HepG2 (cell line): ENCODE measurements around the gene SIX3. TPM values are rescaled to one million over a fixed set of nuclear protein-coding genes. Genes with fewer than 3 reads are reported as not detected.

Experiments used
- ATAC-seq: fragments of 200-7000 bp; cut with Tn5 transposase; 3 replicates; pipeline ENCODE4 v1.9.1; 2020; ENCODE audit warnings: mild to moderate bottlenecking, moderate library complexity
- BruUV-seq: library from RNA; stranded (reverse); fragments of 400-500 nt; replicated peaks from 2 replicates; lab custom pipeline; 2021; lab: Mats Ljungman, UMichigan
- CTCF ChIA-PET: fragments of 300-600 bp; formaldehyde crosslinking; extraction: SDS; loops from one replicate; lab custom pipeline; 2021; ENCODE audit warnings: low total read pairs, inconsistent platforms, low intra/inter-chr PET ratio; lab: Yijun Ruan, JAX
- POLR2A ChIA-PET: fragments of 350-600 bp; sonication (Branson Sonifier 250); formaldehyde crosslinking; loops from one replicate; lab custom pipeline; 2020; ENCODE audit warnings: antibody characterized with exemption, inconsistent platforms; lab: Yijun Ruan, JAX
- DNase-seq: peaks from one replicate; pipeline ENCODE4 v3.0.0-alpha.2; 2015; ENCODE audit warnings: low spot score
- FAIRE-seq: peaks from 3 replicates; lab custom pipeline; 2011; peaks lifted over from hg19 to GRCh38; lab: Jason Lieb, UNC
- H2AFZ ChIP-seq: one replicate; pipeline ENCODE4 v1.6.1; 2011; ENCODE audit warnings: low read length, inconsistent platforms
- H3K27ac ChIP-seq: fragments of 300-600 bp; 3 replicates; pipeline ENCODE4 v1.8.0; 2011; ENCODE audit warnings: mixed run types, mild to moderate bottlenecking, mixed read lengths, low read length, inconsistent platforms; ENCODE audit not compliant: insufficient read depth; ENCODE audit errors: extremely low read length
- H3K27me3 ChIP-seq, 2 experiments: fragments of 200-600 bp in 1 of 2; 2 replicates in 1 of 2; 3 replicates in 1 of 2; pipeline versions ENCODE4 v1.6.0 to v1.8.0; 2011; ENCODE audit warnings: low read length in 2 of 2, mild to moderate bottlenecking in 2 of 2, moderate library complexity in 2 of 2, inconsistent platforms in 1 of 2; ENCODE audit not compliant: insufficient read depth in 2 of 2, control insufficient read depth in 1 of 2
- H3K36me3 ChIP-seq, 2 experiments: fragments of 200-600 bp in 1 of 2; replicated peaks in 1 of 2; 2 replicates in 1 of 2; 3 replicates in 1 of 2; pipeline versions ENCODE4 v1.5.1 to v1.8.0; 2011; ENCODE audit warnings: low read length in 2 of 2, inconsistent platforms in 1 of 2; ENCODE audit not compliant: insufficient read depth in 2 of 2, control insufficient read depth in 1 of 2
- H3K4me1 ChIP-seq: 2 replicates; pipeline ENCODE4 v1.5.1; 2012; ENCODE audit warnings: low read length, inconsistent platforms; ENCODE audit not compliant: insufficient read depth
- H3K4me2 ChIP-seq: 2 replicates; pipeline ENCODE4 v1.6.0; 2011; ENCODE audit warnings: low read depth, low read length, inconsistent platforms
- H3K4me3 ChIP-seq, 3 experiments: fragments of 200-600 bp in 1 of 3; sonication (generic), shearing (Covaris generic) in 1 of 3; replicated peaks in 1 of 3; 2 replicates each; pipeline ENCODE4 v1.5.1; 2011 to 2016; ENCODE audit warnings: low read length in 3 of 3, inconsistent platforms in 2 of 3, low read depth in 2 of 3, mild to moderate bottlenecking in 2 of 3, control low read depth in 1 of 3, mixed read lengths in 1 of 3; ENCODE audit not compliant: insufficient read depth in 1 of 3
- H3K79me2 ChIP-seq: one replicate; pipeline ENCODE4 v1.6.1; 2011; ENCODE audit warnings: low read length, inconsistent platforms; ENCODE audit not compliant: insufficient read depth
- H3K9ac ChIP-seq: 2 replicates; pipeline ENCODE4 v1.6.0; 2011; ENCODE audit warnings: mild to moderate bottlenecking, low read depth, low read length, inconsistent platforms; ENCODE audit not compliant: insufficient read depth
- H3K9me3 ChIP-seq: 2 replicates; pipeline ENCODE4 v1.5.1; 2012; ENCODE audit warnings: mild to moderate bottlenecking, low read length
- H4K20me1 ChIP-seq: 2 replicates; pipeline ENCODE4 v1.6.0; 2011; ENCODE audit warnings: inconsistent platforms, mild to moderate bottlenecking, low read length, moderate library complexity; ENCODE audit not compliant: insufficient read depth
- CSRNP2 ChIP-seq: sonication (generic); formaldehyde crosslinking; conservative IDR thresholded peaks from 2 replicates; pipeline ENCODE4 v1.8.0; 2022; ENCODE audit warnings: low read depth, missing genetic modification reagents
- KMT2B ChIP-seq: IDR thresholded peaks from 2 replicates; pipeline ENCODE4 v1.6.1; 2016; ENCODE audit warnings: missing genetic modification reagents, missing compliant biosample characterization
- MAFG ChIP-seq: sonication (generic); formaldehyde crosslinking; IDR thresholded peaks from 2 replicates; pipeline ENCODE4 v1.5.1; 2020; ENCODE audit warnings: mild to moderate bottlenecking, missing genetic modification reagents
- NAIF1 ChIP-seq: sonication (generic); formaldehyde crosslinking; IDR thresholded peaks from 2 replicates; pipeline ENCODE4 v1.5.0; 2020; ENCODE audit warnings: mild to moderate bottlenecking, missing genetic modification reagents, borderline replicate concordance
- NR1H2 ChIP-seq: sonication (generic); formaldehyde crosslinking; IDR thresholded peaks from 2 replicates; pipeline ENCODE4 v1.8.1; 2022; ENCODE audit warnings: low read depth, missing genetic modification reagents, borderline replicate concordance
- REXO4 ChIP-seq: sonication (generic); formaldehyde crosslinking; IDR thresholded peaks from 2 replicates; pipeline ENCODE4 v1.8.0; 2022; ENCODE audit warnings: missing genetic modification reagents, mild to moderate bottlenecking, borderline replicate concordance
- ZMYM3 ChIP-seq: sonication (generic); formaldehyde crosslinking; IDR thresholded peaks from 2 replicates; pipeline ENCODE4 v1.5.1; 2020; ENCODE audit warnings: mild to moderate bottlenecking, missing genetic modification reagents
- ZNF337 ChIP-seq: sonication (generic); formaldehyde crosslinking; IDR thresholded peaks from 2 replicates; pipeline ENCODE4 v1.5.1; 2020; ENCODE audit warnings: missing genetic modification reagents, low read depth, mild to moderate bottlenecking, borderline replicate concordance
- ZNF740 ChIP-seq: sonication (generic); formaldehyde crosslinking; IDR thresholded peaks from 2 replicates; pipeline ENCODE4 v1.4.0; 2020; ENCODE audit warnings: missing genetic modification reagents
- WGBS: methylation state at CpG from one replicate; pipeline ENCODE4 v1.1.6; 2017; ENCODE audit warnings: low lambda C conversion rate; 5-methylcytosine and 5-hydroxymethylcytosine counted together
- in situ Hi-C: cut with HindIII; loops from 2 replicates; pipeline ENCODE4 v1.10.0; 2017; ENCODE audit warnings: low pct_unique_long_range_greater_than_20kb; ENCODE audit not compliant: extremely low pct_ligation_motif_present
- intact Hi-C: fragments of 100-400 bp; cut with micrococcal nuclease; formaldehyde crosslinking; loops from one replicate; pipeline ENCODE4 v1.10.0; 2022; ENCODE audit not compliant: unreplicated experiment
- polyA plus RNA-seq, 8 experiments: library from polyadenylated mRNA; depleted of rRNA in 3 of 8; stranded (reverse) in 7 of 8; unstranded in 1 of 8; fragments of >200 nt; fragmentation: Illumina TruSeq in 4 of 8; extraction: Trizol in 4 of 8; gene quantifications; 2 replicates each; pipeline versions ENCODE4 v1.2.1 to v1.2.3, GENCODE V29; 2011 to 2016; ENCODE audit warnings: low read depth in 4 of 8, missing spikeins in 1 of 8, mixed read lengths in 1 of 8; ENCODE audit not compliant: insufficient read depth in 1 of 8
- total RNA-seq, 5 experiments: library from RNA; depleted of rRNA; stranded (reverse); fragments of >200 nt; fragmentation: Illumina TruSeq; extraction: Trizol; gene quantifications; 2 replicates each; pipeline ENCODE4 v1.2.3, GENCODE V29; 2016; ENCODE audit warnings: low read depth in 1 of 5
- TF ChIP-seq, protein P1 (sequence below): sonication (generic); formaldehyde crosslinking; IDR thresholded peaks from 2 replicates; pipeline ENCODE4 v1.4.0; 2020; ENCODE audit warnings: missing genetic modification reagents, borderline replicate concordance

SIX3 gene
- total and polyA plus RNA-seq, 2 of the 13 experiments (the other 11 are each of a cell fraction or from before 2014, with no cell fraction given) = not detected

- no peak overlapping the region for H3K4me3 ChIP-seq
- ATAC-seq (no peak), DNase-seq (no peak), FAIRE-seq (no peak)
- ChIA-PET POLR2A (no interaction called here), CTCF (no interaction called here)
- no peaks in the 10 kb centered on the region for H4K20me1 ChIP-seq
- H3K79me2 ChIP-seq = no peaks in the 10 kb centered on the region
- 42% methylated on average over 5 of the region's 5 CpGs for WGBS
- no peaks in the 10 kb centered on the region for H3K9me3 ChIP-seq
- H2AFZ ChIP-seq = no peak overlapping the region
- in situ Hi-C loops = no loop called here
- no peak overlapping the region for H3K9ac ChIP-seq
- peaks cover 0 to 37% of the 10 kb centered on the region in 2 experiments; a peak in 3 of 5 replicates for H3K27me3 ChIP-seq
- intact Hi-C loops = no loop called here
- BruUV-seq = no TSS peak
- H3K4me2 ChIP-seq = no peak overlapping the region
- no peaks in the 10 kb centered on the region for H3K4me1 ChIP-seq
- no peak overlapping the region for H3K27ac ChIP-seq
- TF ChIP-seq NR1H2 (CRISPR knock-in tag) (no peak), ZNF740 (CRISPR knock-in tag) (no peak), REXO4 (CRISPR knock-in tag) (no peak), KMT2B (CRISPR knock-in tag) (no peak), CSRNP2 (CRISPR knock-in tag) (no peak), MAFG (CRISPR knock-in tag) (no peak), ZMYM3 (CRISPR knock-in tag) (no peak), ZNF337 (CRISPR knock-in tag) (no peak), NAIF1 (CRISPR knock-in tag) (no peak)
- TF ChIP-seq, protein P1, sequence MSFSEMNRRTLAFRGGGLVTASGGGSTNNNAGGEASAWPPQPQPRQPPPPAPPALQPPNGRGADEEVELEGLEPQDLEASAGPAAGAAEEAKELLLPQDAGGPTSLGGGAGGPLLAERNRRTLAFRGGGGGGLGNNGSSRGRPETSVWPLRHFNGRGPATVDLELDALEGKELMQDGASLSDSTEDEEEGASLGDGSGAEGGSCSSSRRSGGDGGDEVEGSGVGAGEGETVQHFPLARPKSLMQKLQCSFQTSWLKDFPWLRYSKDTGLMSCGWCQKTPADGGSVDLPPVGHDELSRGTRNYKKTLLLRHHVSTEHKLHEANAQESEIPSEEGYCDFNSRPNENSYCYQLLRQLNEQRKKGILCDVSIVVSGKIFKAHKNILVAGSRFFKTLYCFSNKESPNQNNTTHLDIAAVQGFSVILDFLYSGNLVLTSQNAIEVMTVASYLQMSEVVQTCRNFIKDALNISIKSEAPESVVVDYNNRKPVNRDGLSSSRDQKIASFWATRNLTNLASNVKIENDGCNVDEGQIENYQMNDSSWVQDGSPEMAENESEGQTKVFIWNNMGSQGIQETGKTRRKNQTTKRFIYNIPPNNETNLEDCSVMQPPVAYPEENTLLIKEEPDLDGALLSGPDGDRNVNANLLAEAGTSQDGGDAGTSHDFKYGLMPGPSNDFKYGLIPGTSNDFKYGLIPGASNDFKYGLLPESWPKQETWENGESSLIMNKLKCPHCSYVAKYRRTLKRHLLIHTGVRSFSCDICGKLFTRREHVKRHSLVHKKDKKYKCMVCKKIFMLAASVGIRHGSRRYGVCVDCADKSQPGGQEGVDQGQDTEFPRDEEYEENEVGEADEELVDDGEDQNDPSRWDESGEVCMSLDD (CRISPR knock-in tag) = no peak
- no peaks in the 10 kb centered on the region for H3K36me3 ChIP-seq
These were observed 26.4 kb downstream of the SIX3 start for GRCh38 chr2:44967727-44968432.
